HepG2 (cell line): ENCODE data around the gene TAPBP. TPM values are rescaled to one million over a fixed set of nuclear protein-coding genes. Genes with fewer than 3 reads are reported as not detected.
A peak's percentile ranks its signal among the peaks of the same experiment; 100 is the strongest.

ENCODE experiments used
- CEBPB ChIP-seq: IDR thresholded peaks from 2 replicates; pipeline ENCODE4 v1.6.1; 2011; ENCODE audit warnings: low read depth, low read length, improper control_type of control experiment, borderline replicate concordance
- CEBPZ ChIP-seq: IDR thresholded peaks from 2 replicates; pipeline ENCODE4 v1.6.1; 2012; ENCODE audit warnings: low read length, improper control_type of control experiment
- E2F5 ChIP-seq: sonication (generic); formaldehyde crosslinking; conservative IDR thresholded peaks from 2 replicates; pipeline ENCODE4 v1.4.0; 2020; ENCODE audit warnings: missing genetic modification reagents
- ETV5 ChIP-seq: IDR thresholded peaks from 2 replicates; pipeline ENCODE4 v1.6.1; 2018; ENCODE audit warnings: missing biosample characterization, missing genetic modification reagents, inconsistent platforms, borderline replicate concordance
- GZF1 ChIP-seq: sonication (generic); formaldehyde crosslinking; IDR thresholded peaks from 2 replicates; pipeline ENCODE4 v1.5.1; 2020; ENCODE audit warnings: mild to moderate bottlenecking, missing genetic modification reagents
- HIVEP1 ChIP-seq: sonication (generic); formaldehyde crosslinking; IDR thresholded peaks from 2 replicates; pipeline ENCODE4 v1.4.0; 2020; ENCODE audit warnings: mild to moderate bottlenecking, missing genetic modification reagents
- HMG20B ChIP-seq: conservative IDR thresholded peaks from 2 replicates; pipeline ENCODE4 v1.6.1; 2016; ENCODE audit warnings: missing genetic modification reagents, missing compliant biosample characterization
- KDM1A ChIP-seq: IDR thresholded peaks from 2 replicates; pipeline ENCODE4 v1.6.1; 2016; ENCODE audit warnings: missing compliant biosample characterization
- MIER3 ChIP-seq: IDR thresholded peaks from 2 replicates; pipeline ENCODE4 v1.6.1; 2016; ENCODE audit warnings: missing compliant biosample characterization, borderline replicate concordance
- PHF5A ChIP-seq: IDR thresholded peaks from one replicate; pipeline ENCODE4 v1.6.1; 2018; ENCODE audit warnings: low read depth, missing genetic modification reagents; ENCODE audit not compliant: unreplicated experiment
- TBX3 ChIP-seq: fragments of 450-650 bp; IDR thresholded peaks from 2 replicates; pipeline ENCODE4 v1.6.1; 2017; ENCODE audit warnings: antibody characterized with exemption, mild to moderate bottlenecking, inconsistent platforms, borderline replicate concordance
- ZNF124 ChIP-seq: sonication (generic); formaldehyde crosslinking; IDR thresholded peaks from 2 replicates; pipeline ENCODE4 v1.4.0; 2020; ENCODE audit warnings: missing genetic modification reagents
- ZNF207 ChIP-seq: fragments of 450-650 bp; IDR thresholded peaks from 2 replicates; pipeline ENCODE4 v1.6.1; 2016; ENCODE audit warnings: antibody characterized with exemption, borderline replicate concordance
- ZNF569 ChIP-seq: sonication (generic); formaldehyde crosslinking; IDR thresholded peaks from 2 replicates; pipeline ENCODE4 v1.5.0; 2020; ENCODE audit warnings: mild to moderate bottlenecking, missing genetic modification reagents, moderate library complexity, borderline replicate concordance
- ZNF619 ChIP-seq: sonication (generic); formaldehyde crosslinking; IDR thresholded peaks from 2 replicates; pipeline ENCODE4 v1.4.0; 2020; ENCODE audit warnings: mild to moderate bottlenecking, missing genetic modification reagents
- ZSCAN21 ChIP-seq: sonication (generic); formaldehyde crosslinking; IDR thresholded peaks from 2 replicates; pipeline ENCODE4 v1.8.0; 2022; ENCODE audit warnings: mild to moderate bottlenecking, missing genetic modification reagents, moderate library complexity, borderline replicate concordance
- polyA plus RNA-seq, 8 experiments: library from polyadenylated mRNA; depleted of rRNA in 3 of 8; stranded (reverse) in 7 of 8; unstranded in 1 of 8; fragments of >200 nt; fragmentation: Illumina TruSeq in 4 of 8; extraction: Trizol in 4 of 8; gene quantifications; 2 replicates each; pipeline versions ENCODE4 v1.2.1 to v1.2.3, GENCODE V29; 2011 to 2016; ENCODE audit warnings: low read depth in 4 of 8, missing spikeins in 1 of 8, mixed read lengths in 1 of 8; ENCODE audit not compliant: insufficient read depth in 1 of 8
- total RNA-seq, 5 experiments: library from RNA; depleted of rRNA; stranded (reverse); fragments of >200 nt; fragmentation: Illumina TruSeq; extraction: Trizol; gene quantifications; 2 replicates each; pipeline ENCODE4 v1.2.3, GENCODE V29; 2016; ENCODE audit warnings: low read depth in 1 of 5
- TF ChIP-seq, protein P1 (sequence below): fragments of 450-650 bp; IDR thresholded peaks from 2 replicates; pipeline ENCODE4 v1.6.1; 2016
- TF ChIP-seq, protein P2 (sequence below): IDR thresholded peaks from 2 replicates; pipeline ENCODE4 v1.6.1; 2016; ENCODE audit warnings: low read depth, missing genetic modification reagents, missing compliant biosample characterization

Gene TAPBP
- total and polyA plus RNA-seq, 2 of the 13 experiments (the other 11 are each of a cell fraction or from before 2014, with no cell fraction given) = 27.4 to 32.3 TPM

GRCh38 chr6:33312361-33313104, 1.3 kb downstream of the TAPBP start (continued):
- TF ChIP-seq CEBPZ (no peak), ZNF569 (CRISPR knock-in tag) (no peak), CEBPB (no peak), E2F5 (CRISPR knock-in tag) (0 out of 2 replicates have a peak, but pooled peaks have one; percentile 21), ETV5 (CRISPR knock-in tag) (peak; percentile 18; the same call in 1 of the 2 replicates), ZSCAN21 (CRISPR knock-in tag) (no peak), HMG20B (CRISPR knock-in tag) (no peak), GZF1 (no peak), ZNF207 (no peak), PHF5A (CRISPR knock-in tag) (no peak), ZNF619 (no peak), KDM1A (no peak), MIER3 (peak; percentile 34; the same call in 1 of the 2 replicates), HIVEP1 (CRISPR knock-in tag) (peak; percentile 69; the same call in 1 of the 2 replicates), ZNF124 (CRISPR knock-in tag) (no peak), TBX3 (no peak)
- TF ChIP-seq, protein P1, sequence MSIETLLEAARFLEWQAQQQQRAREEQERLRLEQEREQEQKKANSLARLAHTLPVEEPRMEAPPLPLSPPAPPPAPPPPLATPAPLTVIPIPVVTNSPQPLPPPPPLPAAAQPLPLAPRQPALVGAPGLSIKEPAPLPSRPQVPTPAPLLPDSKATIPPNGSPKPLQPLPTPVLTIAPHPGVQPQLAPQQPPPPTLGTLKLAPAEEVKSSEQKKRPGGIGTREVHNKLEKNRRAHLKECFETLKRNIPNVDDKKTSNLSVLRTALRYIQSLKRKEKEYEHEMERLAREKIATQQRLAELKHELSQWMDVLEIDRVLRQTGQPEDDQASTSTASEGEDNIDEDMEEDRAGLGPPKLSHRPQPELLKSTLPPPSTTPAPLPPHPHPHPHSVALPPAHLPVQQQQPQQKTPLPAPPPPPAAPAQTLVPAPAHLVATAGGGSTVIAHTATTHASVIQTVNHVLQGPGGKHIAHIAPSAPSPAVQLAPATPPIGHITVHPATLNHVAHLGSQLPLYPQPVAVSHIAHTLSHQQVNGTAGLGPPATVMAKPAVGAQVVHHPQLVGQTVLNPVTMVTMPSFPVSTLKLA = 0 out of 2 replicates have a peak, but pooled peaks have one; percentile 2
- TF ChIP-seq, protein P2, sequence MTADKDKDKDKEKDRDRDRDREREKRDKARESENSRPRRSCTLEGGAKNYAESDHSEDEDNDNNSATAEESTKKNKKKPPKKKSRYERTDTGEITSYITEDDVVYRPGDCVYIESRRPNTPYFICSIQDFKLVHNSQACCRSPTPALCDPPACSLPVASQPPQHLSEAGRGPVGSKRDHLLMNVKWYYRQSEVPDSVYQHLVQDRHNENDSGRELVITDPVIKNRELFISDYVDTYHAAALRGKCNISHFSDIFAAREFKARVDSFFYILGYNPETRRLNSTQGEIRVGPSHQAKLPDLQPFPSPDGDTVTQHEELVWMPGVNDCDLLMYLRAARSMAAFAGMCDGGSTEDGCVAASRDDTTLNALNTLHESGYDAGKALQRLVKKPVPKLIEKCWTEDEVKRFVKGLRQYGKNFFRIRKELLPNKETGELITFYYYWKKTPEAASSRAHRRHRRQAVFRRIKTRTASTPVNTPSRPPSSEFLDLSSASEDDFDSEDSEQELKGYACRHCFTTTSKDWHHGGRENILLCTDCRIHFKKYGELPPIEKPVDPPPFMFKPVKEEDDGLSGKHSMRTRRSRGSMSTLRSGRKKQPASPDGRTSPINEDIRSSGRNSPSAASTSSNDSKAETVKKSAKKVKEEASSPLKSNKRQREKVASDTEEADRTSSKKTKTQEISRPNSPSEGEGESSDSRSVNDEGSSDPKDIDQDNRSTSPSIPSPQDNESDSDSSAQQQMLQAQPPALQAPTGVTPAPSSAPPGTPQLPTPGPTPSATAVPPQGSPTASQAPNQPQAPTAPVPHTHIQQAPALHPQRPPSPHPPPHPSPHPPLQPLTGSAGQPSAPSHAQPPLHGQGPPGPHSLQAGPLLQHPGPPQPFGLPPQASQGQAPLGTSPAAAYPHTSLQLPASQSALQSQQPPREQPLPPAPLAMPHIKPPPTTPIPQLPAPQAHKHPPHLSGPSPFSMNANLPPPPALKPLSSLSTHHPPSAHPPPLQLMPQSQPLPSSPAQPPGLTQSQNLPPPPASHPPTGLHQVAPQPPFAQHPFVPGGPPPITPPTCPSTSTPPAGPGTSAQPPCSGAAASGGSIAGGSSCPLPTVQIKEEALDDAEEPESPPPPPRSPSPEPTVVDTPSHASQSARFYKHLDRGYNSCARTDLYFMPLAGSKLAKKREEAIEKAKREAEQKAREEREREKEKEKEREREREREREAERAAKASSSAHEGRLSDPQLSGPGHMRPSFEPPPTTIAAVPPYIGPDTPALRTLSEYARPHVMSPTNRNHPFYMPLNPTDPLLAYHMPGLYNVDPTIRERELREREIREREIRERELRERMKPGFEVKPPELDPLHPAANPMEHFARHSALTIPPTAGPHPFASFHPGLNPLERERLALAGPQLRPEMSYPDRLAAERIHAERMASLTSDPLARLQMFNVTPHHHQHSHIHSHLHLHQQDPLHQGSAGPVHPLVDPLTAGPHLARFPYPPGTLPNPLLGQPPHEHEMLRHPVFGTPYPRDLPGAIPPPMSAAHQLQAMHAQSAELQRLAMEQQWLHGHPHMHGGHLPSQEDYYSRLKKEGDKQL = peak; percentile 33; the same call in 1 of the 2 replicates
